ENCODE results near the gene PDGFA. TPM values are rescaled to one million over a fixed set of nuclear protein-coding genes. Genes with fewer than 3 reads are reported as not detected.
A peak's percentile ranks its signal among the peaks of the same experiment; 100 is the strongest.

PDGFA gene
- total RNA-seq, 1 experiment from 2014 or later: 23.6 TPM

GRCh38 chr7:479115-479947 lies 40.3 kb downstream of the PDGFA start:
- Histone ChIP-seq H3K9me2 (ENCODE audit: insufficient read depth) (no peaks in the 10 kb centered on the region), H3K27me3 (ENCODE audit: insufficient read depth, low read depth) (peaks cover 38% of the 10 kb centered on the region), H2AFZ (no peak overlapping the region), H3K36me3 (ENCODE audit: low read depth) (no peaks in the 10 kb centered on the region), H3K4me3 (no peak overlapping the region), H3F3A (ENCODE audit: insufficient read depth, low read depth) (no peaks in the 10 kb centered on the region), H3K4me1 (replicated peaks; ENCODE audit: insufficient read depth) (peaks cover 9% of the 10 kb centered on the region), H3K4me2 (no peak overlapping the region), H4K20me1 (ENCODE audit: insufficient read depth) (no peaks in the 10 kb centered on the region), H3K9me3 (ENCODE audit: insufficient read depth, low read depth) (no peaks in the 10 kb centered on the region), H3K79me2 (ENCODE audit: low read depth) (no peaks in the 10 kb centered on the region), H3K27ac (no peak overlapping the region)
- BruUV-seq (replicated peaks): no TSS peak
- intact Hi-C loops (cut with micrococcal nuclease; ENCODE audit: unreplicated experiment): no loop called here
- CTCF ChIA-PET: no interaction called here
- POLR2A ChIA-PET (ENCODE audit: unreplicated experiment): no interaction called here
- no peak for TF ChIP-seq CTCF (conservative IDR thresholded peaks at IDR 0.05)
- no peak for TF ChIP-seq EZH2 (IDR thresholded peaks at IDR 0.05; ENCODE audit: low read depth)
- no peak for DNase-seq

- H3K36me3 ChIP-seq (ENCODE audit: low read depth): no peaks in the 10 kb centered on the region
- CTCF ChIA-PET: no interaction called here
- H4K20me1 ChIP-seq (ENCODE audit: insufficient read depth): no peaks in the 10 kb centered on the region
- no peaks in the 10 kb centered on the region for H3K79me2 ChIP-seq (ENCODE audit: low read depth)
- H3K4me3 ChIP-seq: no peak overlapping the region; the same call in 1 of the 2 replicates
- H3K27ac ChIP-seq: no peak overlapping the region
- H2AFZ ChIP-seq: no peak overlapping the region
- peaks cover 30% of the 10 kb centered on the region for H3K27me3 ChIP-seq (ENCODE audit: insufficient read depth, low read depth)
- no peaks in the 10 kb centered on the region for H3K9me3 ChIP-seq (ENCODE audit: insufficient read depth, low read depth)
- peak; percentile 49 to 53 for DNase-seq
- intact Hi-C loops (cut with micrococcal nuclease; ENCODE audit: unreplicated experiment): no loop called here
- peaks cover 9% of the 10 kb centered on the region for H3K4me1 ChIP-seq (replicated peaks; ENCODE audit: insufficient read depth)
- H3F3A ChIP-seq (ENCODE audit: insufficient read depth, low read depth): no peaks in the 10 kb centered on the region
- no peaks in the 10 kb centered on the region for H3K9me2 ChIP-seq (ENCODE audit: insufficient read depth)
- TF ChIP-seq EZH2 (IDR thresholded peaks at IDR 0.05; ENCODE audit: low read depth): no peak
- no peak for TF ChIP-seq CTCF (conservative IDR thresholded peaks at IDR 0.05)
- POLR2A ChIA-PET (ENCODE audit: unreplicated experiment): no interaction called here
- no TSS peak for BruUV-seq (replicated peaks)
- H3K4me2 ChIP-seq: peak overlapping the region; percentile 70
Measured at GRCh38 chr7:477626-478220, 41.9 kb downstream of the PDGFA start.

- no peak for TF ChIP-seq CTCF (conservative IDR thresholded peaks at IDR 0.05)
- no peaks in the 10 kb centered on the region for H3K79me2 ChIP-seq (ENCODE audit: low read depth)
- no peaks in the 10 kb centered on the region for H4K20me1 ChIP-seq (ENCODE audit: insufficient read depth)
- no peak overlapping the region for H3K4me3 ChIP-seq
- DNase-seq: no peak
- H3K9me3 ChIP-seq (ENCODE audit: insufficient read depth, low read depth): no peaks in the 10 kb centered on the region
- intact Hi-C loops (cut with micrococcal nuclease; ENCODE audit: unreplicated experiment): no loop called here
- H3K4me2 ChIP-seq: no peak overlapping the region
- POLR2A ChIA-PET (ENCODE audit: unreplicated experiment): no interaction called here
- no peak overlapping the region for H3K27ac ChIP-seq
- H3F3A ChIP-seq (ENCODE audit: insufficient read depth, low read depth): no peaks in the 10 kb centered on the region
- H3K27me3 ChIP-seq (ENCODE audit: insufficient read depth, low read depth): peaks cover 23% of the 10 kb centered on the region
- H3K4me1 ChIP-seq (replicated peaks; ENCODE audit: insufficient read depth): peaks cover 9% of the 10 kb centered on the region
- no peaks in the 10 kb centered on the region for H3K36me3 ChIP-seq (ENCODE audit: low read depth)
- no TSS peak for BruUV-seq (replicated peaks)
- CTCF ChIA-PET: no interaction called here
- H2AFZ ChIP-seq: no peak overlapping the region
- H3K9me2 ChIP-seq (ENCODE audit: insufficient read depth): no peaks in the 10 kb centered on the region
Measured at GRCh38 chr7:476736-477360, 42.8 kb downstream of the PDGFA start.
